Stomach (tissue), 9 donors: ENCODE measurements around the gene PIP5K1B. TPM values are rescaled to one million over a fixed set of nuclear protein-coding genes. Genes with fewer than 3 reads are reported as not detected.
A peak's percentile ranks its signal among the peaks of the same experiment; 100 is the strongest.

Source experiments
- DNase-seq, 2 donors: peaks; one replicate each; pipeline versions ENCODE4 v3.0.0 to v3.0.0-alpha.2; 2013 to 2019
- H3K27ac ChIP-seq, 5 donors: fragments of 200-600 bp in 4 of 5; sonication (generic) in 4 of 5; one replicate each; pipeline ENCODE4 v1.5.1; 2013 to 2019; ENCODE audit warnings: mild to moderate bottlenecking in 1 of 5, moderate library complexity in 1 of 5
- H3K27me3 ChIP-seq, 3 donors: fragments of 200-600 bp; sonication (generic); one replicate each; pipeline ENCODE4 v1.5.1; 2017 to 2019; ENCODE audit warnings: mixed run types in 1 of 3
- H3K36me3 ChIP-seq, 4 donors: fragments of 200-600 bp; sonication (generic); 1 replicate in 3 of 4; 2 replicates in 1 of 4; pipeline ENCODE4 v1.5.1; 2016 to 2019
- H3K4me1 ChIP-seq, 4 donors: fragments of 200-600 bp; sonication (generic); one replicate each; pipeline ENCODE4 v1.5.1; 2016 to 2019
- H3K4me3 ChIP-seq, 4 donors: fragments of 200-600 bp; sonication (generic) in 3 of 4; one replicate each; pipeline ENCODE4 v1.5.1; 2016 to 2019; ENCODE audit warnings: mild to moderate bottlenecking in 1 of 4
- H3K9me3 ChIP-seq, 4 donors: fragments of 200-600 bp; sonication (generic); one replicate each; pipeline ENCODE4 v1.5.1; 2016 to 2019
- CTCF ChIP-seq, 7 experiments: fragments of 450-650 bp in 4 of 7; fragments of 200-600 bp in 3 of 7; sonication (generic) in 3 of 7; IDR thresholded peaks; one replicate each; pipeline ENCODE4 v1.5.1; 2016 to 2019; ENCODE audit warnings: antibody characterized with exemption in 7 of 7, control low read depth in 2 of 7, mild to moderate bottlenecking in 1 of 7
- EP300 ChIP-seq: sonication (generic); formaldehyde crosslinking; IDR thresholded peaks from one replicate; pipeline ENCODE4 v1.6.1; 2017; ENCODE audit warnings: antibody characterized with exemption
- POLR2A ChIP-seq, 4 donors: fragments of 450-650 bp; IDR thresholded peaks; one replicate each; pipeline ENCODE4 v1.6.1; 2016; ENCODE audit warnings: antibody characterized with exemption in 4 of 4, control low read depth in 2 of 4, mild to moderate bottlenecking in 1 of 4, moderate library complexity in 1 of 4
- POLR2AphosphoS5 ChIP-seq, 3 donors: sonication (generic); formaldehyde crosslinking; IDR thresholded peaks; one replicate each; pipeline ENCODE4 v1.6.1; 2016; ENCODE audit warnings: antibody characterized with exemption in 3 of 3
- WGBS, 5 donors: extraction: QIAGEN DNeasy Blood & Tissue Kit in 3 of 5; methylation state at CpG; one replicate each; pipeline versions ENCODE4 v1.1.5 to v1.1.7; 2013 to 2018; 5-methylcytosine and 5-hydroxymethylcytosine counted together
- intact Hi-C: fragments of 100-400 bp; cut with DNase I; formaldehyde crosslinking; loops from one replicate; pipeline ENCODE4 v1.15.1; 2023; ENCODE audit warnings: low total_unique reads
- polyA plus RNA-seq, 3 donors: library from polyadenylated mRNA; stranded (reverse); fragments of 200-250 nt; gene quantifications; one replicate each; pipeline ENCODE4 v1.2.3, GENCODE V29; 2013
- total RNA-seq, 5 donors: library from RNA; depleted of rRNA; stranded (reverse); fragments of >200 nt; gene quantifications; one replicate each; pipeline versions ENCODE4 v1.1.0 to v1.2.3, GENCODE V29; 2014 to 2016
- donor health status: healthy with polysubstance abuse.
- donor health status: Bipolar disorder and iron deficiency.
- donor health status: healthy.

The PIP5K1B gene
- total and polyA plus RNA-seq, 8 donors: 2.3 to 33.8 (median 16.6) TPM

GRCh38 chr9:68821911-68822310 is 116.9 kb downstream of the PIP5K1B start:
- no peak for DNase-seq
- Histone ChIP-seq H3K27me3 (no peaks in the 10 kb centered on the region), H3K36me3 (no peaks in the 10 kb centered on the region), H3K4me1 (peaks cover 0 to 24% (median 19%) of the 10 kb centered on the region in 4 donors), H3K4me3 (no peak overlapping the region), H3K27ac (no peak overlapping the region), H3K9me3 (no peaks in the 10 kb centered on the region)
- no peak for TF ChIP-seq EP300
- TF ChIP-seq POLR2AphosphoS5 (IDR thresholded peaks at IDR 0.05): no peak
- no peak for TF ChIP-seq CTCF (IDR thresholded peaks at IDR 0.05)
- no peak for TF ChIP-seq POLR2A (IDR thresholded peaks at IDR 0.05)
- intact Hi-C loops: no loop called here
- 80 to 93% (median 86%) methylated on average over 2 of the region's 2 CpGs for WGBS, 5 donors

DNA sequence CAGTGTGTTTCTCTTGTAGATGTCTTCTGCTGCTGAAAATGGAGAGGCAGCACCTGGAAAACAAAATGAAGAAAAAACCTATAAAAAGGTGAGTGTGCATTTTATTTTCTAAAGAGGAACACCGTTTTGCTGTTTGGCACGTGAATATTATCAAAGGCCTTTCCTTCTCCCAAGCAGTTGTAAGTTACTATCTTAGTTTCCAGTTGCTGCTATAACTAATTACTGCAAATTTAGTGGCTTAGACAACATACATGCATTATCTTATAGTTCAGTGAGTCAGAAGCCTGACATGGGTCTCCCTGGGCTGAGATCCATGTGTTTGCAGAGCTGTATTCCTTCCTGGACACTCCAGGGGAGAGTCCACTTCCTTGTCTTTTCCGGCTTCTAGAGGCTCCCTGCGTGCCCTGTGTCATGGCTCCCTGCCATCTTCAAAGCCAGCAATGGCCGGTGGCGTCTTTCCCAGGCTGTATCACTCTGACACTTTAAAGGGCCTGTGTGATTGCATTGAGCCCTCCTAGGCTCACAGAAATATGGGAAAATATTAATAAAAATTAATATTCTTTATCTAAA is 117.6 kb downstream of the PIP5K1B start:
- no peak overlapping the region for H3K4me3 ChIP-seq
- no peaks in the 10 kb centered on the region for H3K36me3 ChIP-seq
- TF ChIP-seq POLR2A (IDR thresholded peaks at IDR 0.05) (no peak), CTCF (IDR thresholded peaks at IDR 0.05) (no peak), POLR2AphosphoS5 (IDR thresholded peaks at IDR 0.05) (peak in 1 of 3 donors; percentile 9), EP300 (no peak)
- intact Hi-C loops: no loop called here
- DNase-seq: peak in 1 of 2 donors; percentile 62
- H3K27ac ChIP-seq: peak overlapping the region in 2 of 5 donors; percentile 13 to 49
- 24 to 50% (median 36%) methylated on average over 6 of the region's 6 CpGs for WGBS, 5 donors
- no peaks in the 10 kb centered on the region for H3K27me3 ChIP-seq
- no peaks in the 10 kb centered on the region for H3K9me3 ChIP-seq
- H3K4me1 ChIP-seq: peaks cover 0 to 19% (median 17%) of the 10 kb centered on the region in 4 donors

DNA sequence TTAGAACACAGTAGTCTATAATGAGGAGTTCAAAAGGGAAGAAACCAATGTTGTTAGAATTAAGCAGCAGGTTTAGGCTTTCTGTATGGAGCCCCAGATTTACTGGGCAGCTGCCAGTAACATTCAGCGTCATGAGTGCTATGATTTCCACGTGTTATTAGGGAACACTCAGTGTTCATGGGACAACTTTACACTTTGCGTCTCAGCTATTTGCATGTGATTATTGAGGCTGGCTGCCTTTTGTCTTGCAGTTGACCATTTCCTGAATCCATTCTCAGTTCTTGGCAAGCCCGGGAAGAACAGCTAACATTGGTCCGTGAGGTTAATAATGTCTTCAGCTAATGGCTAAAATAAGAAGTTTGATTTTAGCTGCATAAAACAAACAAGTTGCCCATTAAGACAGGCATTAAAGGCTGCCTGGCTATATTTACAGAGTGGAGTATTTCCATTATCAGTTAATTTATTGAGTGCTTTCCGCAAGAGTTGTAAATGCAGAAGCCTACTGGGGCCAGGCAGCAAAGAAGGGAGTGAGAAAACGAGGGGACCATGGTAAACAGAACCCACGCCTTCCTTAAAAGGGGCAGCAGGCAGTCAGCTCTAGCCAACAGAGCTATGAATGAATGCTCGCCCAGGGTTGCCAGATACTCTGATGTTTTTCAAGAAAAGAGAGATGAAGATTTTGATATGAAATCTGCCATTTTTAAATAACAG is 120.9 kb downstream of the PIP5K1B start:
- Histone ChIP-seq H3K4me1 (peaks cover 0 to 19% (median 17%) of the 10 kb centered on the region in 4 donors), H3K27me3 (no peaks in the 10 kb centered on the region), H3K9me3 (no peaks in the 10 kb centered on the region), H3K4me3 (no peak overlapping the region), H3K36me3 (no peaks in the 10 kb centered on the region), H3K27ac (peak overlapping the region; percentile 55 to 93 (median 66))
- WGBS, 5 donors: 16 to 39% (median 25%) methylated on average over 9 of the region's 9 CpGs
- TF ChIP-seq CTCF (IDR thresholded peaks at IDR 0.05): no peak
- TF ChIP-seq POLR2AphosphoS5 (IDR thresholded peaks at IDR 0.05): peak; percentile 16 to 47 (median 28)
- TF ChIP-seq POLR2A (IDR thresholded peaks at IDR 0.05): no peak
- no peak for TF ChIP-seq EP300
- peak; percentile 62 to 72 for DNase-seq
- intact Hi-C loops: no loop called here

GRCh38 chr9:68827837-68828744 is 123.1 kb downstream of the PIP5K1B start:
- H3K9me3 ChIP-seq: no peaks in the 10 kb centered on the region
- no peak overlapping the region for H3K4me3 ChIP-seq
- no peak overlapping the region for H3K27ac ChIP-seq
- H3K36me3 ChIP-seq: no peaks in the 10 kb centered on the region
- intact Hi-C loops: no loop called here
- peaks cover 0 to 20% (median 13%) of the 10 kb centered on the region in 4 donors for H3K4me1 ChIP-seq
- no peak for DNase-seq
- TF ChIP-seq POLR2A (IDR thresholded peaks at IDR 0.05): no peak
- no peak for TF ChIP-seq EP300
- TF ChIP-seq CTCF (IDR thresholded peaks at IDR 0.05): no peak
- TF ChIP-seq POLR2AphosphoS5 (IDR thresholded peaks at IDR 0.05): no peak
- H3K27me3 ChIP-seq: no peaks in the 10 kb centered on the region
- WGBS, 5 donors: 91 to 94% (median 92%) methylated on average over 14 of the region's 14 CpGs
